ENCODE measurements around the gene EFHC1.

DNA sequence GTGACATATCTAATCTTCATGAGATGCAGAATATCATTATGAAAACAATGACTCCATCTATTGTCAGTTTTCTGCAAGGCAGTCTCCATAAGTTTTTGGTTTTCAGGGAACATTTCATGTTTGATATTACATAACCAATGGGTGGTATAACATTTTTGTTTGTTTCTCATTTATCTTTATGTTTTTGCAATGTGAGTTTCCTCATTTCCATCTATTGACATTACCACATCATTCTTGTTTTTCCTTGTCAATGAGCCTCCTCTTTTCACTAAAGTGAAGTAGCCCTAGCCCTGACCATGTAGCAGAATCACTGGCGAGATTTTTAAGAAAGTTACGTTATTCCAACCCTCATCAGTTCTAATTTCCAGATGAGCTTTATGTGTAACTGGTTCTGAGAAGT is 4.4 kb downstream of the EFHC1 start:
- TF ChIP-seq POLR2AphosphoS5 (IDR thresholded peaks at IDR 0.05) = no peak
- TF ChIP-seq, protein P1, sequence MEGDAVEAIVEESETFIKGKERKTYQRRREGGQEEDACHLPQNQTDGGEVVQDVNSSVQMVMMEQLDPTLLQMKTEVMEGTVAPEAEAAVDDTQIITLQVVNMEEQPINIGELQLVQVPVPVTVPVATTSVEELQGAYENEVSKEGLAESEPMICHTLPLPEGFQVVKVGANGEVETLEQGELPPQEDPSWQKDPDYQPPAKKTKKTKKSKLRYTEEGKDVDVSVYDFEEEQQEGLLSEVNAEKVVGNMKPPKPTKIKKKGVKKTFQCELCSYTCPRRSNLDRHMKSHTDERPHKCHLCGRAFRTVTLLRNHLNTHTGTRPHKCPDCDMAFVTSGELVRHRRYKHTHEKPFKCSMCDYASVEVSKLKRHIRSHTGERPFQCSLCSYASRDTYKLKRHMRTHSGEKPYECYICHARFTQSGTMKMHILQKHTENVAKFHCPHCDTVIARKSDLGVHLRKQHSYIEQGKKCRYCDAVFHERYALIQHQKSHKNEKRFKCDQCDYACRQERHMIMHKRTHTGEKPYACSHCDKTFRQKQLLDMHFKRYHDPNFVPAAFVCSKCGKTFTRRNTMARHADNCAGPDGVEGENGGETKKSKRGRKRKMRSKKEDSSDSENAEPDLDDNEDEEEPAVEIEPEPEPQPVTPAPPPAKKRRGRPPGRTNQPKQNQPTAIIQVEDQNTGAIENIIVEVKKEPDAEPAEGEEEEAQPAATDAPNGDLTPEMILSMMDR (IDR thresholded peaks at IDR 0.05) = no peak
